Measurements from ENCODE around the gene DISC1. TPM values are rescaled to one million over a fixed set of nuclear protein-coding genes. Genes with fewer than 3 reads are reported as not detected.
A peak's percentile ranks its signal among the peaks of the same experiment; 100 is the strongest.

DISC1 gene
- total and polyA plus RNA-seq, 2 of the 13 experiments (the other 11 are each of a cell fraction or from before 2014, with no cell fraction given): 4.2 to 4.6 TPM

GRCh38 chr1:231626535-231626950 lies at the start of gene DISC1 (continued):
- peak; percentile 57; the same call in 1 of the 2 replicates for TF ChIP-seq FUBP1 (CRISPR knock-in tag; IDR thresholded peaks at IDR 0.05; ENCODE audit: borderline replicate concordance)
- no peak for TF ChIP-seq KLF15 (CRISPR knock-in tag; IDR thresholded peaks at IDR 0.05; ENCODE audit: borderline replicate concordance)
- TF ChIP-seq SALL2 (CRISPR knock-in tag; IDR thresholded peaks at IDR 0.05): no peak
- TF ChIP-seq MIER2 (CRISPR knock-in tag; IDR thresholded peaks at IDR 0.05): peak; percentile 46; the same call in 1 of the 2 replicates
- TF ChIP-seq ZNF317 (CRISPR knock-in tag; IDR thresholded peaks at IDR 0.05): no peak; the same call in 1 of the 2 replicates
- TF ChIP-seq GATAD2A (CRISPR knock-in tag; IDR thresholded peaks at IDR 0.05): peak; percentile 75
- no peak for TF ChIP-seq ZNF577 (CRISPR knock-in tag; IDR thresholded peaks at IDR 0.05; ENCODE audit: borderline replicate concordance, low read depth)
- TF ChIP-seq HNRNPH1 (optimal IDR thresholded peaks at IDR 0.05; ENCODE audit: low read depth, low read length): no peak
- no peak; the same call in 1 of the 2 replicates for TF ChIP-seq DMTF1 (CRISPR knock-in tag; IDR thresholded peaks at IDR 0.05)
- TF ChIP-seq MTERF4 (CRISPR knock-in tag; IDR thresholded peaks at IDR 0.05): peak; percentile 67; the same call in 1 of the 2 replicates
- peak; percentile 58 for TF ChIP-seq RBM39 (IDR thresholded peaks at IDR 0.05; ENCODE audit: low read depth, low read length, poor library complexity, severe bottlenecking)
- TF ChIP-seq NONO (IDR thresholded peaks at IDR 0.05): no peak
- TF ChIP-seq NONO (CRISPR knock-in tag; conservative IDR thresholded peaks at IDR 0.05): peak; percentile 17; the same call in 1 of the 2 replicates
- TF ChIP-seq E2F1 (CRISPR knock-in tag; IDR thresholded peaks at IDR 0.05): peak; percentile 79
- TF ChIP-seq CHCHD3 (CRISPR knock-in tag; IDR thresholded peaks at IDR 0.05): no peak
- 0 out of 2 replicates have a peak, but pooled peaks have one; percentile 67 for TF ChIP-seq ETV6 (CRISPR knock-in tag; conservative IDR thresholded peaks at IDR 0.05)
- TF ChIP-seq ZNF431 (CRISPR knock-in tag; IDR thresholded peaks at IDR 0.05; ENCODE audit: borderline replicate concordance, low read depth): no peak
- peak; percentile 45; the same call in 1 of the 2 replicates for TF ChIP-seq MIER3 (CRISPR knock-in tag; IDR thresholded peaks at IDR 0.05; ENCODE audit: borderline replicate concordance)
- TF ChIP-seq NR2F6 (IDR thresholded peaks at IDR 0.05): peak; percentile 35; the same call in 1 of the 2 replicates
- TF ChIP-seq NR2F6 (CRISPR knock-in tag; IDR thresholded peaks at IDR 0.05): peak; percentile 57; the same call in 1 of the 2 replicates
- no peak for TF ChIP-seq TEAD2 (CRISPR knock-in tag; IDR thresholded peaks at IDR 0.05)
- TF ChIP-seq ZNF724P (CRISPR knock-in tag; IDR thresholded peaks at IDR 0.05; ENCODE audit: borderline replicate concordance): no peak
- 0 out of 2 replicates have a peak, but pooled peaks have one; percentile 38 for TF ChIP-seq ZNF414 (CRISPR knock-in tag; IDR thresholded peaks at IDR 0.05)
- TF ChIP-seq MEF2D (CRISPR knock-in tag; IDR thresholded peaks at IDR 0.05): peak; percentile 40; the same call in 1 of the 2 replicates
- 0 out of 2 replicates have a peak, but pooled peaks have one; percentile 37 for TF ChIP-seq FOXP1 (IDR thresholded peaks at IDR 0.05)
- peak; percentile 64 for TF ChIP-seq FOXP1 (CRISPR knock-in tag; IDR thresholded peaks at IDR 0.05)
